Kidney (tissue), 14 donors: ENCODE data around the gene KRT6A. TPM values are rescaled to one million over a fixed set of nuclear protein-coding genes. Genes with fewer than 3 reads are reported as not detected.
A peak's percentile ranks its signal among the peaks of the same experiment; 100 is the strongest.

ENCODE experiments used
- DNase-seq, 5 donors: peaks; one replicate each; pipeline ENCODE4 v3.0.0-alpha.2; 2013 to 2020
- FAIRE-seq: peaks from 2 replicates; lab custom pipeline; 2012; peaks lifted over from hg19 to GRCh38; lab: Jason Lieb, UNC
- H3K27ac ChIP-seq, 2 donors: one replicate each; pipeline ENCODE4 v1.7.0; 2013; ENCODE audit warnings: low read depth in 2 of 2, low read length in 2 of 2, inconsistent platforms in 1 of 2
- H3K27me3 ChIP-seq: one replicate; pipeline ENCODE4 v1.7.1; 2013; ENCODE audit warnings: low read length, inconsistent platforms; ENCODE audit not compliant: control insufficient read depth, insufficient read depth
- H3K36me3 ChIP-seq, 3 donors: one replicate each; pipeline versions ENCODE4 v1.7.0 to v1.7.1; 2013; ENCODE audit warnings: low read length in 3 of 3, control low read depth in 1 of 3, inconsistent platforms in 1 of 3; ENCODE audit not compliant: insufficient read depth in 3 of 3, control insufficient read depth in 2 of 3
- H3K4me1 ChIP-seq, 3 donors: one replicate each; pipeline versions ENCODE4 v1.7.0 to v1.7.1; 2013; ENCODE audit warnings: low read length in 3 of 3, inconsistent platforms in 1 of 3, low read depth in 1 of 3; ENCODE audit not compliant: control insufficient read depth in 2 of 3, insufficient read depth in 2 of 3
- H3K4me3 ChIP-seq, 3 donors: one replicate each; pipeline versions ENCODE4 v1.7.0 to v1.8.1; 2013; ENCODE audit warnings: low read length in 3 of 3, control low read depth in 1 of 3, inconsistent platforms in 1 of 3
- H3K9ac ChIP-seq, 3 donors: one replicate each; pipeline versions ENCODE4 v1.7.0 to v1.7.1; 2013; ENCODE audit warnings: low read length in 3 of 3, control low read depth in 1 of 3, inconsistent platforms in 1 of 3
- H3K9me3 ChIP-seq, 3 donors: one replicate each; pipeline versions ENCODE4 v1.7.0 to v1.7.1; 2013; ENCODE audit warnings: low read length in 3 of 3, control low read depth in 1 of 3, inconsistent platforms in 1 of 3; ENCODE audit not compliant: control insufficient read depth in 2 of 3, insufficient read depth in 1 of 3
- CTCF ChIP-seq: IDR thresholded peaks from 3 replicates; pipeline ENCODE4 v1.5.1; 2012; ENCODE audit warnings: mild to moderate bottlenecking, moderate library complexity, borderline replicate concordance; ENCODE audit not compliant: insufficient read depth; ENCODE audit errors: extremely low read depth
- intact Hi-C: fragments of 100-400 bp; cut with DNase I; formaldehyde crosslinking; loops from one replicate; pipeline ENCODE4 v1.11.1; 2022
- polyA plus RNA-seq: library from polyadenylated mRNA; stranded (reverse); fragments of 350-450 nt; fragmentation: Illumina TruSeq; extraction: RNeasy Lipid Tissue Mini Kit (QIAGEN cat#74804); gene quantifications from one replicate; pipeline ENCODE4 v1.2.3, GENCODE V29; 2014; ENCODE audit warnings: low read depth, low replicate concordance; ENCODE audit not compliant: insufficient read depth
- total RNA-seq: library from RNA; stranded (reverse); fragmentation: NEBNext Ultra II Directional; extraction: Animal tissue kit (Norgen Biotek cat#: 25700); gene quantifications from one replicate; pipeline ENCODE4 v1.2.1, GENCODE V29; 2021
- donor health status: control.
- donor health status: control.
- donor health status: control.
- donor health status: control.
- donor health status: control.
- donor health status: DM: yes; HTN: yes; CAD: no.
- donor health status: Normal renal cell carcinoma (clear cell type).

KRT6A gene
- total and polyA plus RNA-seq, 2 donors from 2014 or later, result not detected

- H3K36me3 ChIP-seq, result no peaks in the 10 kb centered on the region
- no peak overlapping the region for H3K27ac ChIP-seq
- no peak overlapping the region for H3K9ac ChIP-seq
- no peaks in the 10 kb centered on the region for H3K9me3 ChIP-seq
- FAIRE-seq, result no peak
- no peaks in the 10 kb centered on the region for H3K27me3 ChIP-seq
- TF ChIP-seq CTCF, result no peak
- intact Hi-C loops, result no loop called here
- H3K4me3 ChIP-seq, result no peak overlapping the region
- peak in 1 of 5 donors; percentile 1 for DNase-seq
- no peaks in the 10 kb centered on the region for H3K4me1 ChIP-seq
Measured at GRCh38 chr12:52527121-52527800, 34.2 kb upstream of the KRT6A start.

GRCh38 chr12:52526511-52526951 lies 33.5 kb upstream of the KRT6A start:
- H3K9me3 ChIP-seq, result no peaks in the 10 kb centered on the region
- no peak overlapping the region for H3K4me3 ChIP-seq
- no peaks in the 10 kb centered on the region for H3K4me1 ChIP-seq
- H3K36me3 ChIP-seq, result no peaks in the 10 kb centered on the region
- intact Hi-C loops, result no loop called here
- no peak overlapping the region for H3K27ac ChIP-seq
- DNase-seq (peak in 1 of 5 donors; percentile 20), FAIRE-seq (no peak)
- H3K9ac ChIP-seq, result no peak overlapping the region
- TF ChIP-seq CTCF, result no peak
- H3K27me3 ChIP-seq, result no peaks in the 10 kb centered on the region

GRCh38 chr12:52525661-52526499 lies 32.8 kb upstream of the KRT6A start:
- DNase-seq (peak in 2 of 5 donors; percentile 3 to 10), FAIRE-seq (no peak)
- no peaks in the 10 kb centered on the region for H3K9me3 ChIP-seq
- intact Hi-C loops, result no loop called here
- H3K4me3 ChIP-seq, result no peak overlapping the region
- no peak overlapping the region for H3K9ac ChIP-seq
- H3K4me1 ChIP-seq, result no peaks in the 10 kb centered on the region
- TF ChIP-seq CTCF, result no peak
- no peaks in the 10 kb centered on the region for H3K36me3 ChIP-seq
- no peaks in the 10 kb centered on the region for H3K27me3 ChIP-seq
- no peak overlapping the region for H3K27ac ChIP-seq
